C4-2B (cell line): ENCODE data around the gene MMP15.

Experiments
- CTCF ChIP-seq: fragments of 450-650 bp; conservative IDR thresholded peaks from 2 replicates; pipeline ENCODE4 v1.5.1; 2017; ENCODE audit warnings: mild to moderate bottlenecking
- ZFX ChIP-seq: fragments of 450-650 bp; IDR thresholded peaks from 2 replicates; pipeline ENCODE4 v1.6.1; 2017

GRCh38 chr16:58049232-58050185 is 24.0 kb downstream of the MMP15 start:
- TF ChIP-seq CTCF (no peak), ZFX (no peak)
